ENCODE data around the gene UNC13C. TPM values are rescaled to one million over a fixed set of nuclear protein-coding genes. Genes with fewer than 3 reads are reported as not detected.

The UNC13C gene
- total and polyA plus RNA-seq, 5 experiments from 2014 or later, result not detected

GRCh38 chr15:54575586-54575985 lies 597.3 kb downstream of the UNC13C start:
- H3K36me3 Mint-ChIP-seq, result no peaks in the 10 kb centered on the region
- peaks cover 0 to 9% (median 2%) of the 10 kb centered on the region in 9 donors for H3K9me3 Mint-ChIP-seq
- POLR2A ChIA-PET, result no interaction called here
- no peak overlapping the region for H3K4me3 Mint-ChIP-seq
- H3K27ac Mint-ChIP-seq, result no peak overlapping the region
- peaks cover 3 to 22% (median 6%) of the 10 kb centered on the region in 5 donors for H3K27me3 Mint-ChIP-seq
- DNase-seq (no peak), ATAC-seq (no peak)
- peaks cover 0 to 2% (median 0%) of the 10 kb centered on the region in 4 donors for H3K4me1 Mint-ChIP-seq

- POLR2A ChIA-PET, result no interaction called here
- Mint-ChIP-seq H3K27me3 (peaks cover 3 to 23% (median 12%) of the 10 kb centered on the region in 5 donors), H3K36me3 (peaks cover 0 to 5% (median 0%) of the 10 kb centered on the region in 3 donors), H3K4me3 (no peak overlapping the region), H3K27ac (no peak overlapping the region), H3K9me3 (peaks cover 0 to 10% (median 5%) of the 10 kb centered on the region in 9 donors), H3K4me1 (no peaks in the 10 kb centered on the region)
- DNase-seq (no peak), ATAC-seq (no peak)
Observed at GRCh38 chr15:54576298-54576935, 598.2 kb downstream of the UNC13C start.

GRCh38 chr15:54577476-54578250 lies 599.4 kb downstream of the UNC13C start:
- Mint-ChIP-seq H3K4me1 (no peaks in the 10 kb centered on the region), H3K27me3 (peaks cover 3 to 23% (median 12%) of the 10 kb centered on the region in 5 donors), H3K9me3 (peaks cover 0 to 14% (median 3%) of the 10 kb centered on the region in 9 donors), H3K36me3 (peaks cover 0 to 5% (median 0%) of the 10 kb centered on the region in 3 donors), H3K4me3 (no peak overlapping the region), H3K27ac (no peak overlapping the region)
- no peak for DNase-seq
- POLR2A ChIA-PET, result no interaction called here
- ATAC-seq, result no peak

- ATAC-seq, result no peak
- H3K4me1 Mint-ChIP-seq, result no peaks in the 10 kb centered on the region
- H3K27ac Mint-ChIP-seq, result no peak overlapping the region
- H3K9me3 Mint-ChIP-seq, result peaks cover 0 to 14% (median 3%) of the 10 kb centered on the region in 9 donors
- peaks cover 0 to 5% (median 0%) of the 10 kb centered on the region in 3 donors for H3K36me3 Mint-ChIP-seq
- POLR2A ChIA-PET, result no interaction called here
- DNase-seq, result no peak
- H3K4me3 Mint-ChIP-seq, result no peak overlapping the region
- peaks cover 0 to 15% (median 7%) of the 10 kb centered on the region in 5 donors for H3K27me3 Mint-ChIP-seq
Observed at GRCh38 chr15:54579855-54580254, 601.6 kb downstream of the UNC13C start.

- DNase-seq (no peak), ATAC-seq (no peak)
- Mint-ChIP-seq H3K4me3 (no peak overlapping the region), H3K36me3 (peaks cover 0 to 5% (median 0%) of the 10 kb centered on the region in 3 donors), H3K27ac (no peak overlapping the region), H3K27me3 (peaks cover 0 to 15% (median 7%) of the 10 kb centered on the region in 5 donors), H3K4me1 (no peaks in the 10 kb centered on the region), H3K9me3 (peaks cover 0 to 14% (median 3%) of the 10 kb centered on the region in 9 donors)
- POLR2A ChIA-PET, result no interaction called here
Observed at GRCh38 chr15:54580643-54581042, 602.4 kb downstream of the UNC13C start.

GRCh38 chr15:54582863-54583643 lies 604.8 kb downstream of the UNC13C start:
- Mint-ChIP-seq H3K4me3 (no peak overlapping the region), H3K4me1 (no peaks in the 10 kb centered on the region), H3K36me3 (peaks cover 0 to 5% (median 0%) of the 10 kb centered on the region in 3 donors), H3K9me3 (peaks cover 0 to 14% (median 3%) of the 10 kb centered on the region in 9 donors), H3K27ac (no peak overlapping the region), H3K27me3 (peaks cover 0 to 8% (median 5%) of the 10 kb centered on the region in 5 donors)
- ATAC-seq, result no peak
- POLR2A ChIA-PET, result no interaction called here
- no peak for DNase-seq

GRCh38 chr15:54585063-54585462 lies 606.8 kb downstream of the UNC13C start:
- Mint-ChIP-seq H3K27ac (no peak overlapping the region), H3K36me3 (peaks cover 0 to 5% (median 0%) of the 10 kb centered on the region in 3 donors), H3K4me1 (no peaks in the 10 kb centered on the region), H3K27me3 (peaks cover 0 to 7% (median 3%) of the 10 kb centered on the region in 5 donors), H3K4me3 (no peak overlapping the region), H3K9me3 (peaks cover 0 to 17% (median 3%) of the 10 kb centered on the region in 9 donors)
- POLR2A ChIA-PET, result no interaction called here
- DNase-seq (no peak), ATAC-seq (no peak)

GRCh38 chr15:54594115-54594514 lies 615.9 kb downstream of the UNC13C start:
- peaks cover 0 to 4% (median 0%) of the 10 kb centered on the region in 3 donors for H3K36me3 Mint-ChIP-seq

GRCh38 chr15:54599386-54599785 lies 621.1 kb downstream of the UNC13C start:
- POLR2A ChIA-PET, result no interaction called here
- H3K4me3 Mint-ChIP-seq, result no peak overlapping the region
- ATAC-seq, result no peak
- no peaks in the 10 kb centered on the region for H3K4me1 Mint-ChIP-seq
- H3K36me3 Mint-ChIP-seq, result peaks cover 0 to 4% (median 0%) of the 10 kb centered on the region in 3 donors
- H3K27me3 Mint-ChIP-seq, result peaks cover 1 to 13% (median 8%) of the 10 kb centered on the region in 5 donors
- no peak overlapping the region for H3K27ac Mint-ChIP-seq
- H3K9me3 Mint-ChIP-seq, result peaks cover 0 to 3% (median 0%) of the 10 kb centered on the region in 9 donors
- no peak for DNase-seq

More at GRCh38 chr15:54594115-54594514, 615.9 kb downstream of the UNC13C start:
- POLR2A ChIA-PET, result no interaction called here
- DNase-seq (no peak), ATAC-seq (no peak)
- H3K4me3 Mint-ChIP-seq, result no peak overlapping the region
- peaks cover 0 to 36% (median 3%) of the 10 kb centered on the region in 5 donors for H3K27me3 Mint-ChIP-seq
- no peak overlapping the region for H3K27ac Mint-ChIP-seq
- H3K9me3 Mint-ChIP-seq, result peaks cover 0 to 24% (median 4%) of the 10 kb centered on the region in 9 donors
- H3K4me1 Mint-ChIP-seq, result no peaks in the 10 kb centered on the region

GRCh38 chr15:54605043-54605442 lies 626.8 kb downstream of the UNC13C start:
- Mint-ChIP-seq H3K27me3 (peaks cover 1 to 11% (median 4%) of the 10 kb centered on the region in 5 donors), H3K4me3 (no peak overlapping the region), H3K27ac (no peak overlapping the region), H3K9me3 (peaks cover 0 to 2% (median 0%) of the 10 kb centered on the region in 9 donors), H3K4me1 (no peaks in the 10 kb centered on the region), H3K36me3 (no peaks in the 10 kb centered on the region)
- POLR2A ChIA-PET, result no interaction called here
- DNase-seq (no peak), ATAC-seq (no peak)

- no peak for ATAC-seq
- POLR2A ChIA-PET, result no interaction called here
- Mint-ChIP-seq H3K4me1 (no peaks in the 10 kb centered on the region), H3K36me3 (no peaks in the 10 kb centered on the region), H3K4me3 (no peak overlapping the region), H3K9me3 (peaks cover 0 to 2% (median 0%) of the 10 kb centered on the region in 9 donors), H3K27ac (no peak overlapping the region), H3K27me3 (peaks cover 1 to 11% (median 3%) of the 10 kb centered on the region in 5 donors)
- no peak for DNase-seq
Observed at GRCh38 chr15:54605556-54605955, 627.3 kb downstream of the UNC13C start.

- no peaks in the 10 kb centered on the region for H3K4me1 Mint-ChIP-seq
- no peak overlapping the region for H3K4me3 Mint-ChIP-seq
- DNase-seq (no peak), ATAC-seq (no peak)
- no peaks in the 10 kb centered on the region for H3K36me3 Mint-ChIP-seq
- POLR2A ChIA-PET, result no interaction called here
- no peak overlapping the region for H3K27ac Mint-ChIP-seq
- H3K27me3 Mint-ChIP-seq, result peaks cover 0 to 6% (median 2%) of the 10 kb centered on the region in 5 donors
- peaks cover 0 to 2% (median 0%) of the 10 kb centered on the region in 9 donors for H3K9me3 Mint-ChIP-seq
Observed at GRCh38 chr15:54608876-54609835, 630.9 kb downstream of the UNC13C start.
